HG03571 (cell line): ENCODE results near the gene B4GALNT1.

Experiments
- ATAC-seq: cut with Tn5 transposase; IDR thresholded peaks from one replicate; pipeline ENCODE4 v1.9.1; 2021; ENCODE audit not compliant: unreplicated experiment

Gene B4GALNT1

GRCh38 chr12:57609781-57610553 lies 23.0 kb downstream of the B4GALNT1 start:
- ATAC-seq, result no peak

DNA sequence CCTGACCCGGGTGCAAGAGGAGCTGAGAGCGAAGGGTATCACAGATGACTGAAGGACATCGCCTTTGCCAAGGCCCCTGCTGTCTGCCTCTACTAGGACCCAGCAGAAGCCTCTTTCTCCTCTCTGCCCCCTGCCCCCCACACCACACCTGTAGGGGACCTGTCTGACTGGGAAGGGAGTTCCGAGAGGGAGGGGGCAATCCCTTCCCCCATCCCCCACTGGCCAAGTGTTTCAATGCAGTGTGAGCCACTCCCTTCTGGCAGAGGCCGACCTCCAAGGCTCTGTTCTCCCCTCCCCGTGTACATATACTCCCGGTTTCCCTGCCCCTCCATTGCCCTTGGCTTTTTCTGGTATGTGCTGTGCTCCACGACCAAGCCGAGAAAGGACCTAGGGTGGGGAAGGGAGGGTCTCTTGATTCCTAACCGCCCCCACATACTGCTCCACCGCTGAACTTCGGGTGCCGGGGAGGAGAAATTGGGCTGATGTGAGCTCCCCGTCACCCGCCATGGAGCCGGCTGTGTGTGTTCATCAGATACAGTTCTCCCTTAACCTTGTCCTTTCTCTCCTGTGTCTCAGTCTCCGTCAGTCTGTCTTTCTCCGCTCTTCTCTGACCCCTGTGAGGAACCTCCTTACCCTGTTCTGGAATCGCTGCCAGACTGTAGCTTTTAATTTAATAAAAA lies 23.8 kb downstream of the B4GALNT1 start:
- no peak for ATAC-seq

DNA sequence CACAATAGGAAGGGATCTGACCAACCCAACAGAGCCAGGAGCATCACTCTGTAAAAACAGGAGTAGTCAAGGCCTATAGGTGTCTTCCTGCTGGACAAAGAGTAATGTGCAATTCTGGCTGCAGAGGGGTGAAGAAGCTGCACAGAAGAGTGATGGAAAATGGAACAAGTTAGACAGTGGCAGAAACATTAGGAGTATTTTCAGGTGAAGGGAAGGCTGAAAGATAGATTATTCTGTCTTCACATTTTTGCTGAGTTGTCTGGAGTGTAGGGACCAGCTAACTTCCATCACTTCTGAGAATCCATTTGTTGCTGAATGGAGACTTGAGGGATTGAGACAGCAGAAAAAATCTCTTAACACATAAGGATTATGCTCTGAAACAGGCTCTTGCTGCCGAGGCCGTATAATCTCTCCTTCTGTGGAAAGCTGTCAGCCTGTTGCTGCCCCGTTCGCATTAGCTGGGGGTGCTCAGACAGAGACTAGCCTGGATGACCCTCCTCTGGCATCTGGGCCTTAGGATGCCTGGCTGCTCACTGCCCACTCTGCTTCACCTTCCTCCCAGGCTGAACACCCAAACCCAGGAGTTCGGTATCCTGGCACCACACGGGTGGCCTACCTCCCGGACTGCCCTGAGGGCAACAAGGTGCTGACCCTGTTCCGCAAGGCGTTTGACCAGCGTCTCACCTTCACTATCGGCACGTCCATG lies 24.9 kb downstream of the B4GALNT1 start:
- ATAC-seq, result no peak

DNA sequence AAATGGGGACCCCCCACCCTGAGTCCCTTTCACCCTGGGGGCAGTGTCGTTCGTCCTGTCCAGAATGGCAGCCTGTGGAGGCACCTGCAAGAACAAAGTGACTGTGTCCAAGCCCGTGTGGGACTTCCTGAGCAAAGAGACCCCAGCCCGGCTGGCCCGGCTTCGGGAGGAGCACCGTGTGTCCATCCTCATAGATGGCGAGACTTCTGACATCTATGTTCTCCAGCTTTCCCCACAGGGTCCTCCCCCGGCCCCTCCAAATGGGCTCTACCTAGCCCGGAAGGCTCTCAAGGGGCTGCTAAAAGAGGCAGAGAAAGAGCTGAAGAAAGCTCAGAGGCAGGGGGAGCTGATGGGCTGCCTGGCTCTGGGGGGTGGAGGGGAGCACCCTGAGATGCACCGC lies 26.2 kb downstream of the B4GALNT1 start:
- ATAC-seq, result no peak

- ATAC-seq, result no peak
Measured at GRCh38 chr12:57606399-57606798, 26.6 kb downstream of the B4GALNT1 start.

GRCh38 chr12:57605811-57606311 lies 27.1 kb downstream of the B4GALNT1 start:
- ATAC-seq, result no peak

- ATAC-seq, result no peak
Measured at GRCh38 chr12:57604992-57605810, 27.8 kb downstream of the B4GALNT1 start.

DNA sequence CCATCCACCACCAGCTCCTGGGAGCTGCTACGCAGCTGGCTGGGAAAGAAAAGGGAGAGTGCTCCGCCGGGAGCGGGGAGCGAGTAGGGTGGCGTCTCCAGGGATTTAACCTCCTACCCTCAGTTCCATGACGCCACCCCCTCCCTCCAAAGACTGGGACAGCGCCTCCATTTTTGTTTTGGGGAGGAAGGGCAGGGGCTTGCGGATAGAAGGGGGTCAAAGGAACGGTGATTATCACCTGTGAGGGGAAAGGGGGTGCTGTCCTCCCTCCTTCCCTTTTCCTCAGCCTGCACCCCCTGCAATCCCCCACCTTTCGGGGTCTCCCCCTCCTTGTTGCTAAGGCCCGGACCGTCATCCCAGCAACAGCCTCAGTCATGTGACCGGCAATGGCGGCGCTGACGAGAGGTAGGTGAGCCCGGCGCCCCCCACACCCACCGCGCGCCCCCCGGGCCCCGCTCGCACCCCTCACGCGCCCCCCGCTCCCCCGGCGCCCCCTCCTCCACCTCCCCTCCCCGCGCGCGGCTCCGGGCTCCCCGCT lies 28.5 kb downstream of the B4GALNT1 start, which contains the start of gene DTX3:
DTX3 (plus strand) TSS at position 371 of the 538 bp plus-strand sequence. CDS start 1,694 bp downstream, outside the sequence.
- no peak for ATAC-seq

- ATAC-seq, result no peak
Measured at GRCh38 chr12:57603815-57604453, 29.1 kb downstream of the B4GALNT1 start.

GRCh38 chr12:57603324-57603723 lies 29.7 kb downstream of the B4GALNT1 start:
- ATAC-seq, result no peak

GRCh38 chr12:57602544-57602943 lies 30.5 kb downstream of the B4GALNT1 start:
- ATAC-seq, result no peak

DNA sequence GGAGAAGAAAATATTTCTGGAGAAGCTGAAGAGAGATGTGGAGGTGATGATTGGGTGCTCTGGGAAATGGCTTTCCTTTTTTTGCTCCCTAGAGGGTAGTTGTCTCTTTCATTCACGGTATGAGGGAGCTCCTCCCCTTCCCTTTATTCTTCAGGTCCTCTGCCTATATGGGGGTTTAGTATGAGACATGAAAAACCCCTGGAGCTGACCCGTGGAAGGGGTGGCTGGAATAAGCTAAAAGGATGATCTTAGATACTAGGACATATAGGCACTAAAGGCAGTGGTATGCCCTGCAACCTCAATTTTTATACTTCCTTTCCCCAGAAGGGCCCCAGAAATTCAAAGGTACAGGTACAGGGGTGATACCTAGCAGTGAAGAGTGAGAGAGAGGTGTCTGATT lies 32.6 kb downstream of the B4GALNT1 start:
- no peak for ATAC-seq

DNA sequence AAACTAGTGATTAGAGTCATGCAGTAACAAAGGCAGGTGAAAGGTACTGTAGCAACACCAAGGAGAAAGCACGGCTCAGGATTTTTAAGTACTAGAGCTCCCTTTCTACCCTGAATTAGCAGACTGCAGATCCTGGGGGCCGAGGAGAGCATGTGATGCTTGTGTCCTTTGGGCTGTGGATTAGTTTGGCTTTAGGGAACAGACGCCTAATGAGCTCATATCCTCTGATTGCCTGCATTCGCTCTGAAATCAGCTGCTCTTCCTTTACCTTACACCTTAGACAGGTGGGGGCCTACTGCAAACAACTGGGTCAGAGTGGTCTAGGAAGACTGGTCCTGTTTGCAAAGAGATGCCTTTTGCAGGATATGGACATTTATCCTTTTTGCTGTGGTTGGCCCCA lies 39.8 kb downstream of the B4GALNT1 start:
- no peak for ATAC-seq

GRCh38 chr12:57592551-57593165 lies 40.3 kb downstream of the B4GALNT1 start:
- no peak for ATAC-seq

DNA sequence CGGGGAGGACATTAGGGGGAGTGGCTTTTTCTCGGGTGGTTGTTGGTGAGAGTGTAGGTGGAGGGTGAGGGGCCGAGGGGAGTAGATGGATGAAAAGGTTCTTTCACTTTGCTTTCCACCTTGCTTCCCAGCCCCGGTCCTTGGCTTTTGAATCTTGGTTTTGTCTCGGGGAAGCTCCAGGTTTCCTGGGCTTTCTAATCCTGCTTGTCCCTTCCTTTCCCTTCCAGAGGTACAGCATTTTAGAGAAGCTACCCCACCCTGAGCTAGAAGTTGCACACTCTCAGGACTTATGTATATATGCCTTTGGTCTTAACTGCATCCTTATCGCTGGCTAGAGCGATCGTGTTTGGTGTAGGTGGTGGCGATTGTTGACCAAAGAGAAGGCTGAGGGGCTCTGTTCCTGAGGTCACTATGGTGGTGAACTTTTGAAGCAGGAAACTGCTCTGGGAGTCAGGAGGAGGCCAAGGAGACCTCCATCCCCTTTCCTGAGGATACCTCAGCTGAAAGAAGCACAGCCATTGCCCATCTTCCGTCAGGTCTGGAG lies 41.1 kb downstream of the B4GALNT1 start:
- ATAC-seq, result no peak

- peak; percentile 96 for ATAC-seq
Measured at GRCh38 chr12:57590864-57591781, 41.9 kb downstream of the B4GALNT1 start, which contains the start of gene PIP4K2C. TSS of gene PIP4K2C (plus strand) at chr12:57591192. CDS start at chr12:57591290, 98 bp downstream.

DNA sequence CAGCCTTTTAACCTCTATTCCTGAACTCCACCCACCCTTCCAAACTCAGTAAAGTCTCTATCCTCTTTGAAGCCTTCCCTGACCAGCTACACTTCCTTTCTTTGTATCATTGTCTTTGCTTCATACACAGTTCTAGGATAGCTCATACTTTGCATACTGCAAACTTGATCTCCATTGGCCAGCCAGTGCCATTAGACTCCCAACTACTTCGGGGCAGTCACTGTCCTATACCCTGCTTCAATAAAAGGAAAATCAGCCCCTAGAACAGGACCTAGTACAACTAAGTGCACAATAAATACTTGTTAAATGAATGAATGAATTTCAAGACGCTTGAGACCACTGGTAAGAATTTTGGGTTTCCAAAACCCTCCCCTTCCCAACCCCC lies 42.5 kb downstream of the B4GALNT1 start:
- ATAC-seq, result no peak
